KOPT-K1 (cell line): ENCODE results near the gene EPB41L4A.
"Not testable (repeated sequence)": the region's sequence is repeated elsewhere in the genome, so short reads cannot be mapped to it uniquely, and the experiment has no call there.

Source experiments
- H3K27ac ChIP-seq: fragments of 200-600 bp; sonication (generic); 2 replicates; pipeline ENCODE4 v1.5.1; 2016; ENCODE audit warnings: antibody characterized with exemption, mild to moderate bottlenecking, low read depth, low read length; ENCODE audit not compliant: poor library complexity, severe bottlenecking
- H3K36me3 ChIP-seq: fragments of 200-600 bp; sonication (generic); 2 replicates; pipeline ENCODE4 v1.5.1; 2017; ENCODE audit warnings: antibody characterized with exemption, mild to moderate bottlenecking, low read length, moderate library complexity; ENCODE audit not compliant: insufficient read depth
- H3K9me3 ChIP-seq: fragments of 200-600 bp; sonication (generic); 2 replicates; pipeline ENCODE4 v1.5.1; 2017; ENCODE audit warnings: antibody characterized with exemption, low read length, mild to moderate bottlenecking; ENCODE audit not compliant: insufficient read depth, poor library complexity, severe bottlenecking

EPB41L4A gene

GRCh38 chr5:112384523-112384922 lies 34.6 kb downstream of the EPB41L4A start:
- Histone ChIP-seq H3K36me3 (no peaks in the 10 kb centered on the region), H3K9me3 (no peaks in the 10 kb centered on the region), H3K27ac (no peak overlapping the region)

DNA sequence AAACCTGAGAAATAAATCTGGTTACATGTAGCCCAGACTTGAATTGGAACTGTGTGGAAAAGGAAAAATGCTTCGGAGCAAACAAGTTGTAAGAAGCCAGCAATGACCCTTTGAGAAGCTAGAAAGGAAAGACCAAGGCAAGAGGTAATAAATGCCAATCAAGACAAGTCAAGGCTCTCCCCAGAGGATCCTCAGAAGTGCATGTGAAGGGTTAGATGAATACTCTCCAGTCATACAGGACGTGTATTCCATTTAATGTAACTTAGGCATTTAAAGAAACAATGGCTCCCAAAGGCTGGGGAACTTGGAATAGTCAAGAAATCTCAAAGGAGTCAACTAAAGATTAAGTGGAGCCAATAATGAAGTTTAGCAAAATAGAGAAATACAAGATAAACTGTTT lies 36.2 kb downstream of the EPB41L4A start:
- no peaks in the 10 kb centered on the region for H3K36me3 ChIP-seq
- H3K9me3 ChIP-seq: no peaks in the 10 kb centered on the region
- no peak overlapping the region for H3K27ac ChIP-seq

DNA sequence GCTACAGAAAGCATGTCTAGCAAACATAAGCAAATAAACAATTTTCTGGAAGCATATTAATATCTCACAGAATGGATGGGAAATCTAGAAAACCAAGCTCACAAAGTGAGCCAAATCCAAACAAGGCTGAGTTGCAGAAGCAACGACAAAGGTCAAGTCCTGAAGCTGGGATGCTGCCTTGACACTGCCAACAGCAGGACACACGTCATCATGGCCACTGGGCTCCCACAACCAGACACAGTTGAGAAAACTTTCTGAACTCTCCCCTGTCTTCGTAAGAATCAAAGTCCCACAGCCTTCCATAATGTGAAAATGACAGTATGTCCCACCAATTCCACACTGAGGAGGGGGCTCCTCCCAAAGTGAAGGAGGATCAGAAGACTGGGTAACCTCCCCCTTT lies 37.6 kb downstream of the EPB41L4A start:
- H3K27ac ChIP-seq: no peak overlapping the region
- H3K36me3 ChIP-seq: no peaks in the 10 kb centered on the region
- no peaks in the 10 kb centered on the region for H3K9me3 ChIP-seq

GRCh38 chr5:112379542-112380325 lies 39.3 kb downstream of the EPB41L4A start:
- Histone ChIP-seq H3K36me3 (no peaks in the 10 kb centered on the region), H3K9me3 (no peaks in the 10 kb centered on the region), H3K27ac (no peak overlapping the region)

- Histone ChIP-seq H3K36me3 (no peaks in the 10 kb centered on the region), H3K9me3 (no peaks in the 10 kb centered on the region), H3K27ac (no peak overlapping the region)
Measured at GRCh38 chr5:112374818-112375217, 44.3 kb downstream of the EPB41L4A start.

GRCh38 chr5:112374356-112374755 lies 44.7 kb downstream of the EPB41L4A start:
- no peaks in the 10 kb centered on the region for H3K9me3 ChIP-seq
- no peaks in the 10 kb centered on the region for H3K36me3 ChIP-seq
- H3K27ac ChIP-seq: no peak overlapping the region

DNA sequence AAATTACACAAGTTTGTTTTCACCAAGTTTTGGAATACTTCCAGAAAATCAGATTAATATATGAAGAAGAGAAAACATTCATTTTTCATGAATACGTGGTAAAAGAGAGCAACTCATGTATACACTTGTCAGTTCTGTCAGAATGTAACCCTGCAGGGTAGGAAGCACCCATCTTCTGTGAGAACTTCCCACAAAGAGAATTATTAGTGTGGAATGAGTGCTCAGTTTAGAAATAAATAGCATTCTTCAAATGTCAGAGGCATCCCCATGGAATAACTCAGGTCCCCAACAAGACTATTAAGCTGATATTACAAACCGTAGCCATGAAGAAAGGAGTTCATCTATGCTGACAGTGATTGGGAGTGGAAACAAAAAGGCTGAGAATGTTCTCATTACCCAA lies 45.2 kb downstream of the EPB41L4A start:
- Histone ChIP-seq H3K9me3 (no peaks in the 10 kb centered on the region), H3K27ac (no peak overlapping the region), H3K36me3 (no peaks in the 10 kb centered on the region)

DNA sequence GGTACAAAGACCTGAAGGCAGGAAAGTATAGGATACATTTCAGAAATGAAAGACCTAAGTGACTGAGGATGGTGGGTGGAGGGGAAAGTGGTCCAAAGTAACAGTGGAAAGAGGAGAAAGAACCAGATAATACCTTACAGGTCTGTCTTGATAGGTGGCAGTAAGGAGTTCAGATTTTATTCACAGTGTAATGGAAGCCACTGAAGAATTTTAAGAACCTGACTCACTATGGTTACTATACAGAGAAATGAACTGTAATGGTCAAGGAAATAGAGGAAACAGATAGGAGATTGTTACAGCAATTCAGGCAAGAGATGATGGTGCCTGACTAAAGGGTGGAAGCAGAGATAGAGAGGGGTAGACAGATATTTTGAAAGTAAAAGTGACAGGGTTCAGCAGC lies 46.5 kb downstream of the EPB41L4A start:
- Histone ChIP-seq H3K9me3 (no peaks in the 10 kb centered on the region), H3K36me3 (no peaks in the 10 kb centered on the region), H3K27ac (no peak overlapping the region)

DNA sequence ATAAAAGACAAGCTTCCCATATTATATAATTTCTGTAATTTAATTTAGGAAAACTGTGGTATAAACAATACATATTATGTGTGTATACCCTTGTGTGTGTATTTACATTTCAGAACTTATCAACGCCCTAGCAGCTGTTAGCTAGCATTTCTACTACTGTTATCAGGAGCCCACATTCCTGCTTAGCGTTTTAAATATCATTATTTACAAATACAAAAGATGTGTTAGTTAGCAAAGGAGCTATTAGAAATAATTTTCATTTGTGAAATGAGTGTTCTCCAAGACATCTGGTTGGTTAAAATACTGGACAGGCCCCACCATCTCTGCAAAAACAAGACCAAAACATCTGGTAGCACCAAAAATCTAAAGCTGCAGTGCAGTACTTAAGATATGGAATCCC lies 48.0 kb downstream of the EPB41L4A start:
- no peaks in the 10 kb centered on the region for H3K9me3 ChIP-seq
- no peaks in the 10 kb centered on the region for H3K36me3 ChIP-seq
- H3K27ac ChIP-seq: no peak overlapping the region

DNA sequence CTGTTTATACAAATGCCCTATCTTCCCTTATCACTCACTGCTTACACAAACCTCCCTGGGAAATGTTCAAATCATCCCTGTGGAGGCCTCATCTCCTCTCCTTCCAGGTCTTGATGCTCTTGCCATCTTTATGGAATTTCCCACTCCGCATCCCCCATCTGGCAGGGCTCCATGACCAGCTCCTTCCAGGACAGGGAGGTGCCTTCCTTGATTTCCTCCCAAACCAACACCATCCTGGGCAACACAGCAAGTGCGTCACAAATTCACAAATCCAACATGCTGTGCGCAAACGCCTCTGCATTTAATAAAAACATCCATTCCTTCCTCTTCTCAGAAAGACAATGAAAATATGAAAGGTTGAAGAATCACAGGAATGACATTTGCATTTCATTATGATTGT lies 51.7 kb downstream of the EPB41L4A start:
- no peaks in the 10 kb centered on the region for H3K36me3 ChIP-seq
- H3K9me3 ChIP-seq: no peaks in the 10 kb centered on the region
- no peak overlapping the region for H3K27ac ChIP-seq

- no peaks in the 10 kb centered on the region for H3K9me3 ChIP-seq
- no peak overlapping the region for H3K27ac ChIP-seq
- H3K36me3 ChIP-seq: no peaks in the 10 kb centered on the region
Measured at GRCh38 chr5:112366987-112367386, 52.1 kb downstream of the EPB41L4A start.

DNA sequence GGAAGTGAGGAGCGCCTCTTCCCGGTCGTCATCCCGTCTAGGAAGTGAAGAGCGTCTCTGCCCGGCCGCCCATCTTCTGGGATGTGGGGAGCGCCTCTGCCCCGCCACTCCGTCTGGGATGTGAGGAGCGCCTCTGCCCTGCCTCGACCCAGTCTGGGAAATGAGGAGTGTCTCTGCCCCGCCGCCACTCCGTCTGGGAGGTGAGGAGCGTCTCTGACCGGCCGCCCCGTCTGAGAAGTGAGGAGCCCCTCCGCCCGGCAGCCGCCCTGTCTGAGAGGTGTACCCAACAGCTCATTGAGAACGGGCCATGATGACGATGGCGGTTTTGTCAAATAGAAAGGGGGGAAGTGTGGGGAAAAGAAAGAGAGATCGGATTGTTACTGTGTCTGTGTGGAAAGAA lies 58.3 kb downstream of the EPB41L4A start:
- H3K36me3 ChIP-seq, H3K9me3 ChIP-seq, H3K27ac ChIP-seq: not testable (repeated sequence)

DNA sequence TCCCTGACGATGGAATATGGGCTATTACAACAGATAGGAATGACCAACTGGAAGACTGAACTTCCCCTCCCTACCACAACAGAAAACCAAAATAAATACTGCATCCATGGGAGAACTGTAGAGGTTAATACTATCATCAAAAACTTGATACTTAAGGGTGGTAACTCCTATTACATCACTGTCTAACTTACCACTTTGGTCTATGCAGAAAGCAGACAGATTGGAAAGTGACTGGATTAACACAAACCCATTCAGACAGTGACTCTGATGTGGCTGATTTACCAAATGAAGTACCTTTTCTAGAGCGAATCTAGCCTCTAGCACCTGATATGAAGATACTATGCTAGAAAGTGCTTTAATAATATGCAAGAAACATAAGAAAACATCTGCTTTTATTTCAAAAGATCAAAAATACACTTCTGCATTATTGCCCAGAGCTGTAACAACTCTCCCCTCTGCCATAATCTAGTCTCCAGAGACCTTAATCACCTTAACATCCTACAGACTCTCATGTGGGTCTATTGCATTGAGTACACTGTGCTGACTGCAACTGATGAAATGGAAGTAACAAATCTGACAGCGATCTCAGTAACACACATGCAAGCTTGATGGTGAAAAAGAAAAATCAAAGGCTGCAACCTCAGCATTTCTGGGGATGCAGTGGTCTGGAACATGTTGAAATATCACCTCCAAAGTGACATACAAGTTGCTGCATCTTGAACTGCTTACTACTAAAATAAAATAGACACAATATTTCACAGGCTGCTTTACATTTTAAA lies 62.7 kb downstream of the EPB41L4A start:
- Histone ChIP-seq H3K27ac (no peak overlapping the region), H3K36me3 (no peaks in the 10 kb centered on the region), H3K9me3 (no peaks in the 10 kb centered on the region)

GRCh38 chr5:112355058-112355685 lies 63.9 kb downstream of the EPB41L4A start:
- Histone ChIP-seq H3K36me3 (no peaks in the 10 kb centered on the region), H3K27ac (no peak overlapping the region), H3K9me3 (no peaks in the 10 kb centered on the region)

- no peaks in the 10 kb centered on the region for H3K9me3 ChIP-seq
- H3K27ac ChIP-seq: no peak overlapping the region
- no peaks in the 10 kb centered on the region for H3K36me3 ChIP-seq
Measured at GRCh38 chr5:112353678-112354077, 65.4 kb downstream of the EPB41L4A start.
